Memory B cell (primary cell): ENCODE results near the gene TRABD.

Source experiments
- ATAC-seq: fragments of 150-1000 bp; cut with Tn5 transposase; 2 replicates; pipeline ENCODE4 v1.10.0; 2021; ENCODE audit warnings: low read depth, mild to moderate bottlenecking, moderate library complexity
- DNase-seq, 2 donors: peaks; one replicate each; pipeline ENCODE4 v3.0.0; 2022; ENCODE audit warnings: low spot score in 2 of 2
- H3K27ac Mint-ChIP-seq: one replicate; pipeline ENCODE4 v1.8.0; 2022; ENCODE audit warnings: mild to moderate bottlenecking, moderate library complexity, mixed read lengths
- H3K27me3 Mint-ChIP-seq: one replicate; pipeline ENCODE4 v1.8.0; 2022; ENCODE audit warnings: mixed read lengths
- H3K36me3 Mint-ChIP-seq: one replicate; pipeline ENCODE4 v1.8.0; 2022; ENCODE audit warnings: mild to moderate bottlenecking, mixed read lengths
- H3K4me1 Mint-ChIP-seq: one replicate; pipeline ENCODE4 v1.8.0; 2022; ENCODE audit warnings: mixed read lengths
- H3K4me3 Mint-ChIP-seq: one replicate; pipeline ENCODE4 v1.8.0; 2022; ENCODE audit warnings: mild to moderate bottlenecking, moderate library complexity, mixed read lengths
- H3K9me3 Mint-ChIP-seq: one replicate; pipeline ENCODE4 v1.8.0; 2022; ENCODE audit warnings: mixed read lengths

TRABD gene

GRCh38 chr22:50228366-50228765, 42.7 kb downstream of the TRABD start:
- DNase-seq (no peak), ATAC-seq (no peak)
- peak overlapping the region; percentile 79 for H3K27ac Mint-ChIP-seq
- H3K4me3 Mint-ChIP-seq, result no peak overlapping the region
- peaks cover 6% of the 10 kb centered on the region for H3K4me1 Mint-ChIP-seq
- no peaks in the 10 kb centered on the region for H3K9me3 Mint-ChIP-seq
- H3K36me3 Mint-ChIP-seq, result peaks cover 23% of the 10 kb centered on the region
- no peaks in the 10 kb centered on the region for H3K27me3 Mint-ChIP-seq

DNA sequence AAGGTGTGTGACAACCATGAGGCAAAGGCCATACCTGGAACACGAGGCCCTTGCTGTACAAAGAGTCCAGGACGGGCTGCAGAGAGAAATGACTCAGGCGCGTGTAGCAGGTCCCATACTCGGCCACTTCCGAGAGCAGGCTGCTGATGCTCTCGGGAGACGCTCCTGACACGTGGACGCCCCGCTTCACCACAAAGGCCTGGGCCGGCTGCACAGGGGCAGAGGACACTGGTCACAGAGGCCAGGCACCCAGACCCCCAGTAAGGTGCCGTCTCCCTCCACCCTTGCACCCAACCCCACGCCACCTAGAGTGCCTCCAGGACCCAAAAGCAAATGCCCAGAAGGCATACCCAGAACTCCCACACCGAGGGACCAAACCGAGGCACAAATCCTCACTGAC, 43.7 kb downstream of the TRABD start:
- Mint-ChIP-seq H3K36me3 (peaks cover 25% of the 10 kb centered on the region), H3K9me3 (no peaks in the 10 kb centered on the region)

DNA sequence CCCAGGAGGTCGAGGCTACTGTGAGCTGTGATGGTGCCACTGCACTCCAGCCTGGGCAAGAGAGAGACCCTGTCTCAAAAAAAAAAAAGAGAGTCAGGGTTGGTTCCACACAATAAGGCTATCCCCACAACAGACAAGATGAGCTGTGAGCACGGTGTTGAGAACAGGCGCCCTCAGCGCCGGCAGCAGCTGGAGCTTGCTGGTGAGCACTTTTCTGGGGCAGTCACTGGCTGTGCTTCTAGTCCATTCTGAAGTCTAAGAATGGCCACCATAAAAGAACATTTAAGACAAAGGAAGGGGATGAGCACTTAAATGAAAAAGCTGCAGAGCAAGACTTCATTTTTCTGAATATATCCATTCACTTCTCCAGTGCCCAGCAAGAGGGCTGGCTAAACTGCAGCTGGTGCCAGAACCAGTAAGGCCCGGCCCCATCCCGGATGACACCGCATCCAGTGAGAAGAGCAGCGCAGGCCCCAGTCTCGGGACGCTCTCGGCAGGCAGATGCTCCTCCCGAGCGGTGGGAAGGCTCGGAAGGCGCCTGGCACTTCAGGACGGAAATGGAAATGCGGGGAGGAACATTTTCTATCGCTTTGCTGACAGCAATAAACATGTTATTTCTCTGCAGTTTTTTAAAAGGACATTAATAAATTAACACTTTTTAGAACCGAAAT, 46.9 kb downstream of the TRABD start:
- H3K27ac Mint-ChIP-seq, result no peak overlapping the region
- ATAC-seq (no peak), DNase-seq (no peak)
- no peak overlapping the region for H3K4me3 Mint-ChIP-seq
- H3K4me1 Mint-ChIP-seq, result peaks cover 26% of the 10 kb centered on the region
- H3K9me3 Mint-ChIP-seq, result no peaks in the 10 kb centered on the region
- H3K36me3 Mint-ChIP-seq, result peaks cover 31% of the 10 kb centered on the region
- H3K27me3 Mint-ChIP-seq, result no peaks in the 10 kb centered on the region

More for the DNA sequence above, 43.7 kb downstream of the TRABD start:
- no peak for DNase-seq
- no peak overlapping the region for H3K4me3 Mint-ChIP-seq
- ATAC-seq, result no peak
- H3K27me3 Mint-ChIP-seq, result no peaks in the 10 kb centered on the region
- H3K4me1 Mint-ChIP-seq, result peaks cover 12% of the 10 kb centered on the region
- H3K27ac Mint-ChIP-seq, result no peak overlapping the region

DNA sequence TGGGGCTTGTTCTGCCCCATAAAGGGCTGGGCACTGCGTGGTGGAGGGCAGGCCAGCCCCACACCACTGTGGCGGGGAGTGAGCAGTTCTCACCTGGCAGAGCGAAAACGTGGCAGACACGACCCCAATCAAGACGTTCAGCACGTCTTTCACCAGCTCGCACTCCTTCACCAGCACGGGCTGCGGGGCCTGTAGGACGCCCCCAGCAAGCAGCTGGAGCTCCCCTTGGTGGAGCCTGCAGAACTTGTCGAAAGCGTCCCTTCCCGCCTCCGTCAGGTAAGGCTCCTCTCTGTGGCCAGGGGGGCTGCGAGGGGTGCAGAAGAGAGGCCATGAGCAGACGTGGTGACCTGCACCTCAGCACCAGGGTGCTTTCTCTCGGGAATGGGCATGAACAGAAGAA, 47.5 kb downstream of the TRABD start:
- H3K9me3 Mint-ChIP-seq, result no peaks in the 10 kb centered on the region
- peaks cover 34% of the 10 kb centered on the region for H3K36me3 Mint-ChIP-seq
- peaks cover 30% of the 10 kb centered on the region for H3K4me1 Mint-ChIP-seq
- H3K4me3 Mint-ChIP-seq, result no peak overlapping the region
- no peaks in the 10 kb centered on the region for H3K27me3 Mint-ChIP-seq
- H3K27ac Mint-ChIP-seq, result no peak overlapping the region
- DNase-seq (no peak), ATAC-seq (no peak)

- H3K9me3 Mint-ChIP-seq, result no peaks in the 10 kb centered on the region
Observed at GRCh38 chr22:50236731-50237409, 51.2 kb downstream of the TRABD start.

GRCh38 chr22:50238755-50239154, 53.0 kb downstream of the TRABD start:
- Mint-ChIP-seq H3K27me3 (no peaks in the 10 kb centered on the region), H3K9me3 (no peaks in the 10 kb centered on the region), H3K27ac (no peak overlapping the region), H3K4me3 (no peak overlapping the region), H3K36me3 (peaks cover 23% of the 10 kb centered on the region), H3K4me1 (peaks cover 42% of the 10 kb centered on the region)
- ATAC-seq (no peak), DNase-seq (no peak)

More at GRCh38 chr22:50236731-50237409, 51.2 kb downstream of the TRABD start:
- no peak overlapping the region for H3K27ac Mint-ChIP-seq
- peaks cover 32% of the 10 kb centered on the region for H3K4me1 Mint-ChIP-seq
- H3K4me3 Mint-ChIP-seq, result no peak overlapping the region
- DNase-seq (no peak), ATAC-seq (peak; percentile 29)
- peaks cover 29% of the 10 kb centered on the region for H3K36me3 Mint-ChIP-seq
- no peaks in the 10 kb centered on the region for H3K27me3 Mint-ChIP-seq

DNA sequence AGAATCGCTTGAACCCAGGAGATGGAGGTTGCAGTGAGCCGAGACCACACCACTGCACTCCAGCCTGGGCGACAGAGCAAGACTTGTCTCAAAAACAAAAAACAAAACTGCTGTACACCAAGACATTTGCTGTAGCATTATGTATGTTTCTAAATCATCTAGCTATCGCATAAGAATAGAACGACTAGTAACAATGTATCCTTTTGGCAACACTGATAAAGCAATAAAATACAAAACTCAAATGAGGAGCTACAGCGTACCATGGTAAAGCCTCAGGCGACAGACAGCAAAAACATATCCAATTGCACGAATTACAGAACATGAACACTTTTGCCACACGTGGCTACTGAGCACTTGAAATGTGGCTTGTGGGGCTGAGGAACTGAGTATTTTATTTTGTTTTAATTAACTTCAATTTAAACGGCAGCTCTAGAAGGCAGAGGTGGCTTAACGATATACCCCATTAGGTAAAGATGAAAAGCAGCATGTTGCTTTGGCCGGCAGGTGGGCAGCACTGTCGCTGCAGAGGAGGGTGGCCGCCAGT, 56.8 kb downstream of the TRABD start:
- DNase-seq, result no peak
- no peaks in the 10 kb centered on the region for H3K27me3 Mint-ChIP-seq
- peaks cover 11% of the 10 kb centered on the region for H3K36me3 Mint-ChIP-seq
- peak overlapping the region; percentile 98 for H3K4me3 Mint-ChIP-seq
- no peaks in the 10 kb centered on the region for H3K9me3 Mint-ChIP-seq
- ATAC-seq, result no peak
- peaks cover 29% of the 10 kb centered on the region for H3K4me1 Mint-ChIP-seq
- peak overlapping the region; percentile 45 for H3K27ac Mint-ChIP-seq

- no peaks in the 10 kb centered on the region for H3K27me3 Mint-ChIP-seq
- H3K4me1 Mint-ChIP-seq, result peaks cover 30% of the 10 kb centered on the region
- ATAC-seq, result no peak
- no peaks in the 10 kb centered on the region for H3K9me3 Mint-ChIP-seq
- peak overlapping the region; percentile 96 for H3K27ac Mint-ChIP-seq
- no peak for DNase-seq
- peaks cover 8% of the 10 kb centered on the region for H3K36me3 Mint-ChIP-seq
- peak overlapping the region; percentile 98 for H3K4me3 Mint-ChIP-seq
Observed at GRCh38 chr22:50243685-50244419, 58.1 kb downstream of the TRABD start.

DNA sequence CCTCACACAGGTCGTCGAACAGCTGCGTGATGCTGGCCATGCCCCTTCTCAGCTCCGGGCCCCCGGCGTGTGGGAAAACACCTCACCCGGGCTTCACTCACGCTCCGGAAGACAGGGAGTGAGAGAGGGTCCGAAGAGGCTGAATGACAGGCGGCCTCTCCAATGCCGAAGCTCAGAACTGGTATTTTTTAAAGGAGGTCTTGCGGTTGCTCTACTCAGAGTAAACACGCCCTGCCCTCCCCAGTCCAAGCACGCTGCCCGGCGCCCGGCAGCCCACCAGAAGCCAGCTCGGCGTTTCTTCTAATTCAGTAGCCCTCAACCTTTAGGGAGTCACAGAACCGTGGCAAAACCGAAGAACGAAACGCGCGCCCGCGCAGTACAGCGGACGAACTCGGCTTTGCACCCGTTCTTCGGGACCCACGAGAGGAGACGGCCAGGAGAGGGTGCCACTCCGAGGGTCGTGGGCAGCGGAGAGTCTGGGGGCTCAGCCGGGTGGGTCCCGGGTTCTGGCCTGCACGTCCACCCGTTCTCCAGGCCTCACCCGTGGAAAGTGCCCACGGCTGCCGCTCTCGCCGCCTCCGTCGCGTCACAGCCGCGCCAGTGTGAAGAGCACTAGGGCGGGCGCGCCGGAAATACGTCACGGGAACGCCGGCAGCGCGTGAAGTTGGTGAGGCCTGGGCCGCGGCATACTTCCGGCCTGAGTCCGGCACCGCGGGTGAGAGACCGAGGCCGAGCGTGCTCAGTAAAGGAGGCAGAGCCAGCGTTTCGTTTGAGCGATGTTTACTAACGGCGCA, 58.9 kb downstream of the TRABD start, which contains the start of gene TUBGCP6:
Gene TUBGCP6 (minus strand): TSS at position 604 of the 794 bp plus-strand sequence. CDS start 564 bp downstream, at position 40.
- peak; percentile 74 for ATAC-seq
- peaks cover 8% of the 10 kb centered on the region for H3K36me3 Mint-ChIP-seq
- no peaks in the 10 kb centered on the region for H3K9me3 Mint-ChIP-seq
- peaks cover 30% of the 10 kb centered on the region for H3K4me1 Mint-ChIP-seq
- no peaks in the 10 kb centered on the region for H3K27me3 Mint-ChIP-seq
- DNase-seq, result peak; percentile 86 to 94
- peak within 1 kb of the TSS; percentile 96 for H3K27ac Mint-ChIP-seq
- peak within 1 kb of the TSS; percentile 98 for H3K4me3 Mint-ChIP-seq

DNA sequence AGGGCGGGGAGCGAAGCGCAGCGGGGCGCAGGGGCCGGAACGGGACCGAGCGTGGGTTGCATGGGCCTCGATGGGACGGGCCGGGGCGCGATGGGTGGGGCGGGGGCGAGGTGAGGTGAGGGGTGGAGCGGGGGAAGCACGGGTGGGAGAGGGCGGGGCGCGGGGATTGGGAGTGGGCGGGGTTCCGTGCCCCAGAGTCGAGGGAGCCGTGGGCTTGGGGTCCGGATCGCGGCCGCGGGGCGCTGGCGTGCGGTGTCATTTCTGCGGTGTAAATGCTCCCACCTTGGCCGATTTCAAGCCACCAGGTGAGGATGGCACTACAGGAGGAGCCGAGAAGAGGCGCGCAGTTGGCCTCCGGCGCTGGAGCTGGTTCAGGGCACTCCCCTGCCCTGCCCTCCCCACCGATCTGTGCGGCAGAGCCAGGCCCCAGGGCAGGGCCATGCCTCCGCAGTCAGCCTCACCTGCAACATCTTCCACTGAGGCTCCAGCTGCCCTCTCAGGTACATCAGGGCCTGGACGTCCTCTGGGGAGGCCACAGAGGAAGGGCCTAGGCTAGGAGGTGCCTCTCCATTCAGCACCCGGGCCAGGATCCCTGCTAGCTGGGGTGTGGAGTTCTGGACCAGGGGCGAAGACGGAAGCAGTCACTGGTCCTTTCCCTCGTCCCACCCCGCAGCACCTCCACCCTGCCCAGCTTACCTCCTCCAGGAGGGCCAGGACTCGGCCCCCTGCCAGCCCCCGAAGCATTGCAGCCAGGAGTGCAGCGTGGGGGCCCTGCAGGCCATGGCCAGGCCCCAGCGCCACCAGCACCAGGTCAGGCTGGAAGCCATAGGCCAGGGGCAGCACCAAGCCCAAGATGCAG, 59.7 kb downstream of the TRABD start:
- Mint-ChIP-seq H3K4me1 (peaks cover 30% of the 10 kb centered on the region), H3K9me3 (no peaks in the 10 kb centered on the region), H3K27ac (peak overlapping the region; percentile 96), H3K36me3 (peaks cover 4% of the 10 kb centered on the region), H3K4me3 (peak overlapping the region; percentile 98), H3K27me3 (no peaks in the 10 kb centered on the region)
- ATAC-seq, result peak; percentile 23
- no peak for DNase-seq

GRCh38 chr22:50246242-50247175, 60.8 kb downstream of the TRABD start:
- Mint-ChIP-seq H3K9me3 (no peaks in the 10 kb centered on the region), H3K27ac (peak overlapping the region; percentile 96), H3K27me3 (no peaks in the 10 kb centered on the region), H3K4me1 (peaks cover 24% of the 10 kb centered on the region), H3K4me3 (peak overlapping the region; percentile 98), H3K36me3 (peaks cover 3% of the 10 kb centered on the region)
- ATAC-seq (no peak), DNase-seq (no peak)

GRCh38 chr22:50247748-50248147, 62.0 kb downstream of the TRABD start:
- Mint-ChIP-seq H3K9me3 (no peaks in the 10 kb centered on the region), H3K27ac (peak overlapping the region; percentile 85), H3K36me3 (peaks cover 3% of the 10 kb centered on the region), H3K4me1 (peaks cover 19% of the 10 kb centered on the region), H3K27me3 (no peaks in the 10 kb centered on the region), H3K4me3 (peak overlapping the region; percentile 18)
- ATAC-seq (peak; percentile 50), DNase-seq (peak; percentile 63 to 71)
